K562 (cell line): Measurements from ENCODE around the gene CLIP1. TPM values are rescaled to one million over a fixed set of nuclear protein-coding genes. Genes with fewer than 3 reads are reported as not detected.

Experiments
- BCL6 ChIP-seq: fragments of 250-450 bp; sonication (Bioruptor Pico); IDR thresholded peaks from 2 replicates; pipeline ENCODE4 v1.4.0; 2020
- CHCHD3 ChIP-seq: fragments of 250-450 bp; sonication (Bioruptor Pico); IDR thresholded peaks from 2 replicates; pipeline ENCODE4 v2.1.2; 2022; ENCODE audit warnings: mild to moderate bottlenecking
- CTBP1 ChIP-seq: fragments of 450-650 bp; IDR thresholded peaks from 2 replicates; pipeline ENCODE4 v1.6.1; 2016; ENCODE audit warnings: borderline replicate concordance
- MCM2 ChIP-seq: fragments of 450-650 bp; IDR thresholded peaks from 2 replicates; pipeline ENCODE4 v1.6.1; 2017; ENCODE audit warnings: low read depth, mild to moderate bottlenecking
- MECOM ChIP-seq: fragments of 250-450 bp; sonication (Bioruptor Pico); IDR thresholded peaks from 2 replicates; pipeline ENCODE4 v1.8.0; 2022; ENCODE audit warnings: inconsistent platforms
- NRF1 ChIP-seq, 2 experiments: fragments of 450-650 bp; IDR thresholded peaks in 1 of 2; conservative IDR thresholded peaks in 1 of 2; 2 replicates each; pipeline ENCODE4 v1.6.1; 2014; ENCODE audit warnings: mild to moderate bottlenecking in 2 of 2
- PRMT5 ChIP-seq: sonication (generic); formaldehyde crosslinking; IDR thresholded peaks from 2 replicates; pipeline ENCODE4 v1.5.0; 2020; ENCODE audit warnings: missing genetic modification reagents
- RERE ChIP-seq: sonication (generic); formaldehyde crosslinking; IDR thresholded peaks from 2 replicates; pipeline ENCODE4 v1.8.0; 2023; ENCODE audit warnings: missing genetic modification reagents, mild to moderate bottlenecking, borderline replicate concordance
- SAFB ChIP-seq: fragments of 200-400 bp; formaldehyde crosslinking; IDR thresholded peaks from 2 replicates; pipeline ENCODE4 v1.6.1; 2017; ENCODE audit warnings: low read depth, low read length, borderline replicate concordance
- SAP30 ChIP-seq: fragments of 200-600 bp; sonication (generic); IDR thresholded peaks from 2 replicates; pipeline ENCODE4 v1.6.1; 2012; ENCODE audit warnings: borderline replicate concordance, low read depth, mild to moderate bottlenecking, moderate library complexity, low read length, control low read depth, inconsistent platforms; ENCODE audit not compliant: insufficient read depth, poor library complexity, severe bottlenecking
- SIRT6 ChIP-seq: IDR thresholded peaks from one replicate; pipeline ENCODE4 v1.6.1; 2012; ENCODE audit warnings: low read depth, mild to moderate bottlenecking, control low read depth, inconsistent platforms, low read length, moderate library complexity
- STAT6 ChIP-seq: sonication (generic); formaldehyde crosslinking; IDR thresholded peaks from 2 replicates; pipeline ENCODE4 v1.8.1; 2023; ENCODE audit warnings: mild to moderate bottlenecking, missing genetic modification reagents
- TARDBP ChIP-seq: fragments of 450-650 bp; IDR thresholded peaks from 2 replicates; pipeline ENCODE4 v1.6.1; 2016
- ZBTB17 ChIP-seq: fragments of 450-650 bp; formaldehyde crosslinking; IDR thresholded peaks from 2 replicates; pipeline ENCODE4 v1.4.0; 2020; ENCODE audit warnings: mild to moderate bottlenecking
- ZC3H4 ChIP-seq: sonication (generic); formaldehyde crosslinking; IDR thresholded peaks from 2 replicates; pipeline ENCODE4 v1.9.0; 2021; ENCODE audit warnings: missing genetic modification reagents, borderline replicate concordance
- ZNF124 ChIP-seq: sonication (generic); formaldehyde crosslinking; IDR thresholded peaks from 2 replicates; pipeline ENCODE4 v1.8.1; 2022; ENCODE audit warnings: missing genetic modification reagents
- ZNF274 ChIP-seq: IDR thresholded peaks from 2 replicates; pipeline ENCODE4 v1.6.1; 2011; ENCODE audit warnings: low read depth, mild to moderate bottlenecking, low read length, moderate library complexity, borderline replicate concordance
- ZNF3 ChIP-seq: fragments of 250-450 bp; sonication (Bioruptor Pico); IDR thresholded peaks from 2 replicates; pipeline ENCODE4 v1.5.0; 2021; ENCODE audit warnings: mild to moderate bottlenecking, moderate library complexity
- ZNF644 ChIP-seq: fragments of 200-800 bp; sonication (Bioruptor generic); IDR thresholded peaks from 2 replicates; pipeline ENCODE4 v1.6.1; 2016; ENCODE audit warnings: low read depth, missing genetic modification characterization, missing compliant biosample characterization
- ZNF699 ChIP-seq: fragments of 250-450 bp; sonication (Bioruptor Pico); IDR thresholded peaks from 2 replicates; pipeline ENCODE4 v1.8.0; 2021; ENCODE audit warnings: mild to moderate bottlenecking, moderate library complexity; ENCODE audit not compliant: insufficient replicate concordance
- ZNF707 ChIP-seq: fragments of 250-450 bp; sonication (Bioruptor Pico); conservative IDR thresholded peaks from 2 replicates; pipeline ENCODE4 v1.8.0; 2022; ENCODE audit warnings: inconsistent platforms, mild to moderate bottlenecking, moderate library complexity
- ZNF76 ChIP-seq: fragments of 250-450 bp; sonication (Bioruptor Pico); IDR thresholded peaks from 2 replicates; pipeline ENCODE4 v1.4.0; 2020; ENCODE audit warnings: mild to moderate bottlenecking, moderate library complexity, borderline replicate concordance
- polyA plus RNA-seq, 8 experiments: library from polyadenylated mRNA; depleted of rRNA in 4 of 8; stranded (reverse) in 5 of 8; unstranded in 3 of 8; fragments of >200 nt; fragmentation: Nextera tagmentation in 2 of 8; fragmentation: Illumina TruSeq in 1 of 8; extraction: Ambion mirVana in 2 of 8; extraction: Trizol in 1 of 8; gene quantifications; 2 replicates each; pipeline versions ENCODE4 v1.2.1 to v1.2.3, GENCODE V29; 2011 to 2014; ENCODE audit warnings: inconsistent platforms in 1 of 8, missing spikeins in 1 of 8
- total RNA-seq, 7 experiments: library from RNA; depleted of rRNA in 6 of 7; stranded (reverse); fragments of >200 nt in 6 of 7; fragmentation: Illumina TruSeq in 2 of 7; extraction: Trizol in 2 of 7; gene quantifications; 2 replicates each; pipeline versions ENCODE4 v1.2.1 to v1.2.3, GENCODE V29; 2011 to 2021; ENCODE audit warnings: low replicate concordance in 1 of 7

The CLIP1 gene
- total and polyA plus RNA-seq, 9 of the 15 experiments (the other 6 are each of a cell fraction or from before 2014, with no cell fraction given), result 5.8 to 33.9 (median 27.6) TPM

GRCh38 chr12:122226366-122227125 lies 195.9 kb downstream of the CLIP1 start (continued):
- TF ChIP-seq SAP30 (peak; percentile 88), ZNF699 (no peak), SAFB (no peak), BCL6 (CRISPR knock-in tag) (no peak), ZBTB17 (peak; percentile 72; the same call in 1 of the 2 replicates), ZNF124 (peak; percentile 90), STAT6 (CRISPR knock-in tag) (0 out of 2 replicates have a peak, but pooled peaks have one; percentile 34), ZNF76 (CRISPR knock-in tag) (no peak), TARDBP (no peak), SIRT6 (no peak), PRMT5 (peak; percentile 89), ZC3H4 (no peak), ZNF707 (no peak), ZNF3 (CRISPR knock-in tag) (no peak), ZNF644 (no peak; the same call in 1 of the 2 replicates), CTBP1 (no peak), RERE (CRISPR knock-in tag) (0 out of 2 replicates have a peak, but pooled peaks have one; percentile 88), MECOM (CRISPR knock-in tag) (no peak), ZNF274 (no peak), CHCHD3 (CRISPR knock-in tag) (no peak), NRF1 (conservative IDR thresholded peaks at IDR 0.05 in 1 of 2, IDR thresholded peaks at IDR 0.05 in 1 of 2) (no peak), MCM2 (no peak)
